Esophagus muscularis mucosa (tissue), 4 donors: ENCODE results near the gene OXNAD1. TPM values are rescaled to one million over a fixed set of nuclear protein-coding genes. Genes with fewer than 3 reads are reported as not detected.
A peak's percentile ranks its signal among the peaks of the same experiment; 100 is the strongest.

Source experiments
- DNase-seq: peaks from one replicate; pipeline ENCODE4 v3.0.0-alpha.2; 2017; ENCODE audit errors: extremely low spot score
- H3K27ac ChIP-seq, 4 donors: fragments of 200-600 bp; sonication (generic); replicated peaks in 1 of 4; 1 replicate in 3 of 4; 2 replicates in 1 of 4; pipeline ENCODE4 v1.5.1; 2016 to 2019; ENCODE audit warnings: mild to moderate bottlenecking in 1 of 4
- H3K27me3 ChIP-seq, 4 donors: fragments of 200-600 bp; sonication (generic); one replicate each; pipeline versions ENCODE4 v1.5.1 to v1.6.0; 2016 to 2019
- H3K36me3 ChIP-seq, 4 donors: fragments of 200-600 bp; sonication (generic); one replicate each; pipeline ENCODE4 v1.5.1; 2016 to 2019
- H3K4me1 ChIP-seq, 4 donors: fragments of 200-600 bp; sonication (generic); one replicate each; pipeline ENCODE4 v1.5.1; 2016 to 2019
- H3K4me3 ChIP-seq, 4 donors: fragments of 200-600 bp; sonication (generic); 1 replicate in 2 of 4; 2 replicates in 2 of 4; pipeline ENCODE4 v1.5.1; 2016 to 2019; ENCODE audit warnings: mild to moderate bottlenecking in 4 of 4, moderate library complexity in 1 of 4
- H3K9me3 ChIP-seq, 4 donors: fragments of 200-600 bp; sonication (generic); 1 replicate in 3 of 4; 2 replicates in 1 of 4; pipeline ENCODE4 v1.5.1; 2016 to 2019
- CTCF ChIP-seq, 3 experiments: fragments of 200-600 bp in 2 of 3; fragments of 450-650 bp in 1 of 3; sonication (generic) in 2 of 3; IDR thresholded peaks; one replicate each; pipeline ENCODE4 v1.5.1; 2017 to 2019; ENCODE audit warnings: antibody characterized with exemption in 3 of 3, mild to moderate bottlenecking in 2 of 3, moderate library complexity in 1 of 3
- EP300 ChIP-seq: sonication (generic); formaldehyde crosslinking; IDR thresholded peaks from one replicate; pipeline ENCODE4 v1.6.1; 2017; ENCODE audit warnings: antibody characterized with exemption
- POLR2A ChIP-seq: fragments of 450-650 bp; IDR thresholded peaks from one replicate; pipeline ENCODE4 v1.6.1; 2017; ENCODE audit warnings: antibody characterized with exemption, moderate library complexity, mild to moderate bottlenecking, low read depth
- POLR2AphosphoS5 ChIP-seq, 2 donors: sonication (generic); formaldehyde crosslinking; IDR thresholded peaks; one replicate each; pipeline ENCODE4 v1.6.1; 2017; ENCODE audit warnings: antibody characterized with exemption in 2 of 2
- WGBS: methylation state at CpG from one replicate; pipeline ENCODE4 v1.1.5; 2018; 5-methylcytosine and 5-hydroxymethylcytosine counted together
- intact Hi-C: fragments of 100-400 bp; cut with DNase I; formaldehyde crosslinking; loops from one replicate; pipeline ENCODE4 v1.15.1; 2023
- total RNA-seq, 4 donors: library from RNA; depleted of rRNA; stranded (reverse); fragments of >200 nt; gene quantifications; one replicate each; pipeline versions ENCODE4 v1.1.0 to v1.2.1, GENCODE V29; 2016

Gene OXNAD1
- total RNA-seq, 4 donors from 2014 or later: 6.7 to 13.3 (median 10.2) TPM

- 94% methylated on average over 5 of the region's 6 CpGs for WGBS
- TF ChIP-seq EP300: no peak
- TF ChIP-seq POLR2A: no peak
- no peak for TF ChIP-seq POLR2AphosphoS5 (IDR thresholded peaks at IDR 0.05)
- no peak for TF ChIP-seq CTCF (IDR thresholded peaks at IDR 0.05)
- Histone ChIP-seq H3K27ac (peak overlapping the region; percentile 66 to 75 (median 72)), H3K36me3 (peaks cover 0 to 45% (median 20%) of the 10 kb centered on the region in 4 donors), H3K27me3 (no peaks in the 10 kb centered on the region), H3K9me3 (peaks cover 0 to 4% (median 0%) of the 10 kb centered on the region in 4 donors), H3K4me3 (no peak overlapping the region), H3K4me1 (peaks cover 6 to 77% (median 52%) of the 10 kb centered on the region in 4 donors)
- intact Hi-C loops: no loop called here
- DNase-seq: no peak
Observed at GRCh38 chr3:16328124-16328523, 63.1 kb downstream of the OXNAD1 start.

- 82% methylated on average over 15 of the region's 15 CpGs for WGBS
- no peak overlapping the region for H3K4me3 ChIP-seq
- peaks cover 0 to 4% (median 0%) of the 10 kb centered on the region in 4 donors for H3K9me3 ChIP-seq
- intact Hi-C loops: no loop called here
- peaks cover 6 to 71% (median 46%) of the 10 kb centered on the region in 4 donors for H3K4me1 ChIP-seq
- H3K27me3 ChIP-seq: no peaks in the 10 kb centered on the region
- peak overlapping the region; percentile 27 to 75 (median 72) for H3K27ac ChIP-seq
- peaks cover 0 to 34% (median 12%) of the 10 kb centered on the region in 4 donors for H3K36me3 ChIP-seq
- TF ChIP-seq EP300 (no peak), POLR2A (no peak), POLR2AphosphoS5 (IDR thresholded peaks at IDR 0.05) (no peak), CTCF (IDR thresholded peaks at IDR 0.05) (no peak)
- DNase-seq: no peak
Observed at GRCh38 chr3:16329036-16329825, 64.2 kb downstream of the OXNAD1 start.

- no peak for DNase-seq
- Histone ChIP-seq H3K4me3 (no peak overlapping the region), H3K4me1 (peaks cover 6 to 66% (median 46%) of the 10 kb centered on the region in 4 donors), H3K27ac (peak overlapping the region; percentile 27 to 75 (median 72)), H3K36me3 (peaks cover 0 to 38% (median 12%) of the 10 kb centered on the region in 4 donors), H3K27me3 (no peaks in the 10 kb centered on the region), H3K9me3 (peaks cover 0 to 4% (median 1%) of the 10 kb centered on the region in 4 donors)
- TF ChIP-seq POLR2A (no peak), POLR2AphosphoS5 (IDR thresholded peaks at IDR 0.05) (no peak)
- intact Hi-C loops: no loop called here
- 89% methylated on average over 9 of the region's 9 CpGs for WGBS
Observed at GRCh38 chr3:16329826-16330129, 64.8 kb downstream of the OXNAD1 start.

- no peak for DNase-seq
- TF ChIP-seq EP300 (no peak), POLR2A (no peak), CTCF (IDR thresholded peaks at IDR 0.05) (no peak), POLR2AphosphoS5 (IDR thresholded peaks at IDR 0.05) (no peak)
- no peak overlapping the region for H3K4me3 ChIP-seq
- intact Hi-C loops: no loop called here
- H3K4me1 ChIP-seq: peaks cover 6 to 64% (median 48%) of the 10 kb centered on the region in 4 donors
- peaks cover 0 to 7% (median 2%) of the 10 kb centered on the region in 4 donors for H3K9me3 ChIP-seq
- 87% methylated on average over 4 of the region's 4 CpGs for WGBS
- H3K36me3 ChIP-seq: peaks cover 0 to 40% (median 12%) of the 10 kb centered on the region in 4 donors
- H3K27me3 ChIP-seq: no peaks in the 10 kb centered on the region
- H3K27ac ChIP-seq: no peak overlapping the region
Observed at GRCh38 chr3:16330351-16330750, 65.3 kb downstream of the OXNAD1 start.

GRCh38 chr3:16331319-16331883, 66.4 kb downstream of the OXNAD1 start:
- TF ChIP-seq POLR2A (no peak), POLR2AphosphoS5 (IDR thresholded peaks at IDR 0.05) (no peak), EP300 (no peak), CTCF (IDR thresholded peaks at IDR 0.05) (no peak)
- no peak overlapping the region for H3K27ac ChIP-seq
- intact Hi-C loops: no loop called here
- H3K9me3 ChIP-seq: peaks cover 0 to 7% (median 2%) of the 10 kb centered on the region in 4 donors
- peaks cover 0 to 39% (median 11%) of the 10 kb centered on the region in 4 donors for H3K36me3 ChIP-seq
- H3K4me1 ChIP-seq: peaks cover 14 to 68% (median 49%) of the 10 kb centered on the region in 4 donors
- no peak for DNase-seq
- no peak overlapping the region for H3K4me3 ChIP-seq
- 94% methylated on average over 3 of the region's 3 CpGs for WGBS
- no peaks in the 10 kb centered on the region for H3K27me3 ChIP-seq
